AG04449 (cell line): Measurements from ENCODE around the gene LRBA.
"Not testable (repeated sequence)": the region's sequence is repeated elsewhere in the genome, so short reads cannot be mapped to it uniquely, and the experiment has no call there.

Source experiments
- CTCF ChIA-PET: fragments of 350-600 bp; formaldehyde crosslinking; extraction: SDS; loops from one replicate; lab custom pipeline; 2021; ENCODE audit warnings: antibody characterized with exemption; lab: Yijun Ruan, JAX
- POLR2A ChIA-PET: fragments of 400-600, 350-600 bp; formaldehyde crosslinking; extraction: SDS; loops from one replicate; lab custom pipeline; 2020; ENCODE audit warnings: antibody characterized with exemption, inconsistent platforms; lab: Yijun Ruan, JAX
- DNase-seq: peaks from one replicate; pipeline ENCODE4 v3.0.0-alpha.2; 2010; ENCODE audit warnings: low read depth, low spot score
- H3K4me3 ChIP-seq: 2 replicates; pipeline ENCODE4 v1.5.1; 2011; ENCODE audit warnings: low read depth, mild to moderate bottlenecking, control low read depth, low read length
- CTCF ChIP-seq: IDR thresholded peaks from one replicate; pipeline ENCODE4 v1.5.1; 2011; ENCODE audit warnings: mild to moderate bottlenecking, moderate library complexity, low read length, control low read depth, inconsistent platforms; ENCODE audit not compliant: insufficient read depth; ENCODE audit errors: missing control alignments

The LRBA gene

GRCh38 chr4:150562250-150562649, 452.8 kb downstream of the LRBA start:
- TF ChIP-seq CTCF = no peak
- ChIA-PET POLR2A (no interaction called here), CTCF (no interaction called here)
- H3K4me3 ChIP-seq = no peak overlapping the region
- DNase-seq = no peak

GRCh38 chr4:150561143-150561737, 453.8 kb downstream of the LRBA start:
- no peak overlapping the region for H3K4me3 ChIP-seq
- no peak for DNase-seq
- POLR2A ChIA-PET = no interaction called here
- TF ChIP-seq CTCF = no peak
- CTCF ChIA-PET = no interaction called here

- H3K4me3 ChIP-seq, POLR2A ChIA-PET, DNase-seq: not testable (repeated sequence)
- CTCF ChIA-PET = interaction anchor here (0.9 to 1.3 kb wide), 2 partner anchors 9 to 260 kb away, joined by 3 read pairs; no protein-coding TSS in a partner anchor
Measured at GRCh38 chr4:150557811-150558210, 457.3 kb downstream of the LRBA start.

- POLR2A ChIA-PET = no interaction called here
- no peak for DNase-seq
- H3K4me3 ChIP-seq = no peak overlapping the region
- CTCF ChIA-PET = no interaction called here
- no peak for TF ChIP-seq CTCF
Measured at GRCh38 chr4:150547154-150547838, 467.8 kb downstream of the LRBA start.

GRCh38 chr4:150546286-150546685, 468.8 kb downstream of the LRBA start:
- H3K4me3 ChIP-seq = no peak overlapping the region
- DNase-seq = no peak
- no peak for TF ChIP-seq CTCF
- CTCF ChIA-PET = no interaction called here
- POLR2A ChIA-PET = no interaction called here

GRCh38 chr4:150543042-150543441, 472.0 kb downstream of the LRBA start:
- DNase-seq = no peak
- CTCF ChIA-PET = no interaction called here
- no peak for TF ChIP-seq CTCF
- H3K4me3 ChIP-seq = no peak overlapping the region
- POLR2A ChIA-PET = no interaction called here
